Cerebellar cortex (tissue), 1 donor: Measurements from ENCODE around the gene METTL24.

ENCODE experiments used
- DNase-seq: peaks from one replicate; pipeline ENCODE4 v3.0.0-alpha.2; 2015; ENCODE audit warnings: low spot score

Gene METTL24, protein sequence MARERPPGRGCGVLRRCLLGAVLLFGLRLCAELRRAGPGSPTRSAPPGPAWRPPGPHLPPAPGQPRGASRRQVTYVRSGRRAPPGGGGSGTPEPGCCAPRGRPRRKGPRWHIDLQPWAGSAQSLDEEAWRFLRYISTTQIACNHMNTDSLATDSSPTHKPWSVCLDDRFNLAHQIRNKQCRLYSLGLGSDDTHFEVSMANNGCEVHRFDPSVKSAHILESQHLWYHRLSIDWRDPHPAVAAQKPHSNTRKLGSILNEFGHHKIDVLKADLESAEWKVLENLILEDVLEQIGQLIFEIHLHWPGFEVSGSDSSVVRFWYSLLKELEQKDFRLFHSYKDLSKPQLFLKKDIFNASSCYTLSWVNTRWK

GRCh38 chr6:110357664-110358552 lies at the start of gene METTL24:
Gene METTL24 (minus strand): TSS chr6:110358349. CDS start chr6:110358272, 77 bp downstream.
- peak; percentile 43 for DNase-seq

DNA sequence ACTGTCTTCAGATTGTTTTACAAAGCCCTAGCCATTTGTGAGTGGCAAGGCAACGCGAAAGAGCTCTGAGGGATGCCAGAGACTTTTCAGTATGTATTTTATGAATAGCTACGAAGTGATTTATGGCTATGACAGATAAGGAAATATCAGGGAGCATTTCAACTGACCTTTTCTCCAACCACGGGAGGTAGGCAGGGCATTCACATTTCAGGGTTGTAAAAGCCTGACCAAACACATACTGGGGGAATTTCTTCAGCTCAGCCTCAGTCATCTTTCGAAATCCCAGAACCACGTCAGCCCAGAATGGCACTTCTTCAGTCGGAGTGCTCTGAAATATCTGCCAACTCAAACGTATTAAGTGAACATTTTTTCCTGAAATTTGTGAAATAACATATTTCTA lies 46.5 kb upstream of the METTL24 start:
- no peak for DNase-seq

- no peak for DNase-seq
Observed at GRCh38 chr6:110401585-110402176, 43.5 kb upstream of the METTL24 start.

DNA sequence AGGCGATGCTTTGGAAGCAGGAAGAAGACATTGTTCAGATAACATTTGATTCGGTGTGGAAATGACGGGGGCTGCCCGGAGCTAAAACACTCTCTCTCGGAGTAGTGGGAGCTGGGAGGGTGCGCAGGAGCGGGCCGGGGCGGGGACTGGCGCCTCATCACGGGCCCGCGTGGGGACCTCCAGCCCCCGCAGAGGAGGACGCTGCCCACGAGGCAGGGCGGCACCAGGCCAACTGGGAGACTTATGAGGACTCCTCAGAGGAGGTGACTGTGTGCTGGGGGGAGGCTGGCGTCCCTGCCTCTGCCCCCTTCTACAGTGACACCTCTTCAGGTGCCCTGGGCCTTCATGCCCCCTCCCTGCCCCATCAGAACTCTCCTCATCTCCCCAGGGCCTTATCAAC lies 42.1 kb upstream of the METTL24 start:
- DNase-seq = no peak

DNA sequence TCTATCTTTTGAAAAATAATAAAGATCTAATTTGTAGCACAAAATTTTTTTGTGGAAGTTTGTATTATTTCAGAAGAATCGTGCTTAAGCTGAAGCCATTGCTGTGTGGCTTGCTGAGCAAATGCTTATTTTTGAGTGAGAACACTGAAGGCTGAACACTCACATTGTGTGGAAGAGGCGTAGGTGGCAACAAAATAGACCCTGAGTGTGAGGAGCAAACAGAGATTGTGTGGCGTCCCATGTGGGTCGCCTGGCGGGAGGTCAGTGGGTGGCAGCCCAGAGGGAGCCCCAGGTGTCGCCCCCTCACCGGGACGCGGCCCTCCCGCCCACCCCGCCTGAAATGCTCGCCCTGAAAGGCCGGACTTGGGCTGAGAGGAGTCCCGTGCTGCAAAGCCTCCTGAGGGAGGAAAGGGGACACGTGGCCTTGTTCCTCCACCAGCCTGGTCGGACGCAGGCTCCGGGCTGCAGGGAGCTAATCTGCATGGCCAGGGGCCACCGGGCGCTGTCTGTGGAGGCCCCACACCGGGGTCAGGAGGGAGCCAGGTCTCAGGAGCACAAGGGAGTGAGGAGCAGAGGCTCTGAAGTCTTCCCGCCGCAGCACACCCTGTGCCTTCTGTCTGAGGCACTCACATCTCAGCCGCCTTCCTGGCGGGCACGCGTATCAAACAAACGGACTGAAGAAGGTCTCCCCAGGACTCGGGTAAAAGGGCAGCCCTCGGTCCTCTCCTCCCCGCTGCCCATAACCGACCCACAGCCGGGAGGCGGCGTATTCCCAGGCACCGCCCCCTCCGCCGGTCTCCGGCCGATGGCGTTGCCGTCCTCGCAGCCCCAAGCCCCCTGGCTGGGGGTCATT lies 41.3 kb upstream of the METTL24 start:
- no peak for DNase-seq

GRCh38 chr6:110398778-110399177 lies 40.6 kb upstream of the METTL24 start:
- DNase-seq = no peak

DNA sequence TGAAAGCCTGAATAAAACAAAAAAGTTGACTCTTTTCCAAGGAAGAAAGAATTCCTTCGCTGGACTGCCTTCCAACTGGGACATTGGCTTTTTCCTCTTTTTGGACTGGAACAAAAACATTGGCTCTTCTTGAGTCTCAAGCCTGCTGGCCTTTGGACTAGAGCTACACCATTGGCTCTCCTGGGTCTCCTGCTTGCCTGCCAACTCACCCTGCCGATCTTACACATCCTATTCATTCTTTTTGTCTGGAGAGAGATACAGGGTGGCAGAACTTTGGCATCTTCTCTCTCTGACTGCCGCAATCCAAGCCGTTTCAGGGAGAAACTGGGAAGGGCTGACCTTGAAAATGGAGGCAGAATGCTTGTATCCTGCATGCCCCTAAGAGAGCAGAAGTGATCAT lies 37.1 kb upstream of the METTL24 start:
- DNase-seq = peak; percentile 71

DNA sequence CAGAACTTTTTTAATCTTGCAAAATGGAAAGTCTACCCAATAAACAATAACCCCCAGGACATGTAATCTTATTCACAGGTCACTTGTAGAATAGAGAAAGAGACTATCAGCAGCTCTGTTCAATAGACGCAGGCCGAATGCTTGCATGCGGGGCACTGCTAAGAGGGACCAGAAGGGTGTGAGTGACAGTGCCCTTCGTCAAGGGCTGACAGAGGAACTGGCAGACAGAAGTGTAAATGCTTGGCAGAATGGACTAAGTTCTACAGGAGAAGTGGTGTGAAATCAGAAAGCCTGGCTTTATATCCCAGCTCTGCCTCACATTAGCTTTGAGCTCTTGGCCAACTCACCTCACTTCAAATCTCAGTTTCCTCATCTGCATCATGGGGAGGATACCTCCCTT lies 36.3 kb upstream of the METTL24 start:
- no peak for DNase-seq

GRCh38 chr6:110392727-110393126 lies 34.6 kb upstream of the METTL24 start:
- DNase-seq = no peak

DNA sequence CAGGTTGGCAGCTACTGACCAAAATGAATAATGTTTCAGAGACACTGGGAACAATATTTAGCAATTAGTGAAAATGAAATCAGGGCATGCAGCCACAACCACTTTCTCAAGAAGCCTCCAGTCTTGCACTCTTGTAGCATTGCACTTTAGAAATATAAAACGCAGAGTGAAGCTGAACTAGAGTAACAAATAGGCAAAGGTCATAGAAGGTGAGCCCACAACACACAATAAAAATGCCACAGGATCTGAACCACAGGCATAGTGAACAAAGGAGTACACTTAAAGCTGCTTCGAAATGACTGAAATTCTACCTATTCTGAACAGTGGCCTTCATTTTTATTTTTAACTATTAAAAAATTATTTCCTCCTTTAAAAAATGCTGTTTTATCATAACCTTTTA lies 32.3 kb upstream of the METTL24 start:
- no peak for DNase-seq

- DNase-seq = no peak
Observed at GRCh38 chr6:110389689-110390382, 31.7 kb upstream of the METTL24 start.

GRCh38 chr6:110387986-110388385 lies 29.8 kb upstream of the METTL24 start:
- no peak for DNase-seq

- DNase-seq = no peak
Observed at GRCh38 chr6:110385458-110385863, 27.3 kb upstream of the METTL24 start.

- no peak for DNase-seq
Observed at GRCh38 chr6:110378552-110378951, 20.4 kb upstream of the METTL24 start.

DNA sequence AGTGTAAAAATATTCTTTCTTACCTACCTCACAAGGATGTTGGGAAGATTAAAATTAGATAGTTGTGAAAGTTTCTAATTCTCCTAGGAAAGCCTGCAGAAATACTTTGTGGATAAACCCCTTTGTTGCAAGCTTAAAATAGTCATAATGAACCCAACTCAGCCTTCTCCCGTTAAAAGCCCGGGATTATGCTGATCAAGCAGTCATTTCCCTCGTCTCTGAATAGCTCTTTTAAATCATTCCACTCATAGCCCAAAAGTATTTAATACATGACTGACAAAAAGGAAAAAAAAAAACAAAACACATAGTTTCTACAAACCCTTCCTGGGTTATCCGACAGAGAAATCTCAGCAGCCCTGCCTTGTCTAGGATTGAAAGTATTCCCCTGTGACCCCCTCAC lies 10.9 kb upstream of the METTL24 start:
- DNase-seq = no peak

GRCh38 chr6:110368284-110368683 lies 10.1 kb upstream of the METTL24 start:
- DNase-seq = no peak

DNA sequence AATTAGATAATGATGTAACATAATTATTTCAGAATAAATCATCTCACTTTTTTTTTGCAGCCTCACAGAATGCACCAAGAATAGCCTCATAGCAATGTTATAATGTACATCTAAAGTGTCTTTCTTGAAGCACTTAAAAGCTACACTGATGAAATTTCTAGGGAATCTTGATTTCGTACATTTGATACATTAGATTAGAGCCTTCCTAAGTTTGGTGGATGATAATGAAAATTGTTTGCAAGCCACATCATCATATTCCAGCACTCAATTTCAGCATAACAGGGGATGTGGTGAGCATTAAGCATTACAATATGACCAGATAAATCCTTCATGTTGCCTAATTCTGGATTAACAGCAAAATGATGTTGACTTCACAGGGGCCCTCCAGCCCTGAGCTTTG lies 9.7 kb upstream of the METTL24 start:
- no peak for DNase-seq

GRCh38 chr6:110366975-110367374 lies 8.8 kb upstream of the METTL24 start:
- DNase-seq = no peak

DNA sequence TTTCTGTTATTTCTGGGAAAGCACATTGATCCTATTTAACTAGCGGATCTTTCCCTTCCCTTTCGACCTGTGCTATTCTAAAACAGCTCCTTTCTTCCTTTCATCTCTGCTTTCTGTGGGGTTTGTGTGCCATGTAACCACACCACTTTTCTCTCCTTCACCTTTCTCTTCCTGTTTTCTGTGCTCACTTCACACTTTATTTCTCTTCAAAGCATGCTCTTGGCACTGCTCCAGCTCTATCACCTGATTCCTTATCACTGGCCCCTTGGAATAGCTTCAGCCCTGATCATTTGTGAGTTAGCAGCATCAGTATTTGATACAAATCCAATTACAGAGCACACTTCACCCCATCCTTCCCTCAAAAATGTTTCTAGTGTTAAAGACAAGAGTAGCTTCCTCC lies 8.1 kb upstream of the METTL24 start:
- no peak for DNase-seq

DNA sequence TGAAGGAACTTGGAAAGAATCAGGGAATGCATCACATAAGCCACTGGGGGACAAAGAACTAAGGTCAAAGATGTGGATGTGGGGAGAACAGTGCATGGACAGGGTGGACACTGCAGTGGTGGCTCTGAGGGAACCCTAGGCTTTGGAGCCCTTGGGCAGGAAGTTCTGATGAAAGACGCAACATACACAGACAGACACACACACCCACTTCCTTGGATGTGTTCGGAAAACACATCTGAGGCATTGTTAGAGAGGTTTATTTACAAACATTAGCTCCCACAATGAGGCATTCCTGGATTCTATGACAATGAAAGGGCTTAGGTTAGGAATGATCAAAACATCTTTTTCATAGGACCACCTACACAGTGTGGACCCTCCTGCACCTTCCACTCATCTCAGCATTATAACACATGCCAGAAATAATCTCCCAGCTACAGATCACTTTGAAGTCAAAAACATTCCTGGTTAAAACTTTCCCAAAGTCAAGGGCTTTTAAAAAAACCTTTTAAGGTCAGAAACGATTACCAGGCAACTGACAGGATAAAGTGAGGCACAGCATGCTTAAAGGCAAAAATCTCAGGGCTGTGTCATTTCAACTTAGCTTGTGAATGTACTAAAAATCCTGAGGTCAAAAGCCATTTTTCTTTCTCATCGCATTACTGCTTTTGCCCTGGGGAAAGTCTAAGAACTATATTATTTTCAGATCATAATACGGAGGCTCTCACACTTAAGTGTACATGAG lies 6.4 kb upstream of the METTL24 start:
- no peak for DNase-seq

DNA sequence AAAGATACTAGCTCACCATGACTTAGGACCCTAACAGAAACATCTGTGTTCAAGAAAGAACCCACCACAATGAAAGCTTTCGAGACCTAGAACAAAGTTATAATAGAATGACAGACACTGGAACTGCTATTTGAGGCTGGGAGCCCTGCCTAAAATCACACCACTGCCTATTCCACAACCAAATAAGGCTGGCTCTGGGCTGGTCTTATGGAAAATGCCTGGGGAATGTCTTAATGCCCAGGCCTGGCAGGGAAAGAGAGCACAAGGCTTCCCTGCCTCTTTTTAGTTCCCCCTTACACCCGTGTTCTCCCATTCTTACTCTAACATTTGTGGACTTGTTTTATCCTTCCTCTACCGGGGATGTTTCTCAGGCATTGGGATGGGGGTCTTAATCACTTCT lies 5.6 kb upstream of the METTL24 start:
- DNase-seq = no peak
